OCI-LY1 (cell line): Measurements from ENCODE around the gene PTPRE.

Experiments
- H2AFZ ChIP-seq: fragments of 200-600 bp; sonication (generic), shearing (Covaris generic); 2 replicates; pipeline ENCODE4 v1.6.0; 2014; ENCODE audit warnings: antibody characterized with exemption, mild to moderate bottlenecking, low read length
- H3F3A ChIP-seq: fragments of 200-600 bp; sonication (generic), shearing (Covaris generic); 2 replicates; pipeline ENCODE4 v1.6.0; 2014; ENCODE audit warnings: mild to moderate bottlenecking, antibody characterized with exemption, low read length, moderate library complexity; ENCODE audit not compliant: insufficient read depth
- H3K27ac ChIP-seq: fragments of 200-600 bp; sonication (generic); 2 replicates; pipeline ENCODE4 v1.5.1; 2014; ENCODE audit warnings: low read length, mixed run types, mild to moderate bottlenecking, low read depth; ENCODE audit not compliant: poor library complexity, severe bottlenecking
- H3K27me3 ChIP-seq: fragments of 200-600 bp; sonication (generic); 2 replicates; pipeline ENCODE4 v1.6.0; 2014; ENCODE audit warnings: antibody characterized with exemption, mild to moderate bottlenecking, low read length, moderate library complexity; ENCODE audit not compliant: insufficient read depth
- H3K36me3 ChIP-seq: fragments of 200-600 bp; sonication (generic); 2 replicates; pipeline ENCODE4 v1.6.1; 2014; ENCODE audit warnings: mild to moderate bottlenecking, antibody characterized with exemption, low read length, moderate library complexity, mixed read lengths; ENCODE audit not compliant: insufficient read depth
- H3K4me1 ChIP-seq: fragments of 200-600 bp; sonication (generic); 2 replicates; pipeline ENCODE4 v1.5.1; 2014; ENCODE audit warnings: mild to moderate bottlenecking, low read length, moderate library complexity; ENCODE audit not compliant: insufficient read depth, severe bottlenecking
- H3K4me2 ChIP-seq: fragments of 200-600 bp; sonication (generic), shearing (Covaris generic); 2 replicates; pipeline ENCODE4 v1.6.1; 2014; ENCODE audit warnings: low read length
- H3K4me3 ChIP-seq: fragments of 200-600 bp; sonication (generic); 2 replicates; pipeline ENCODE4 v1.5.1; 2014; ENCODE audit warnings: low read length, low read depth, mild to moderate bottlenecking, mixed read lengths; ENCODE audit not compliant: poor library complexity, severe bottlenecking
- H3K79me2 ChIP-seq: fragments of 200-600 bp; shearing (Covaris generic); 2 replicates; pipeline ENCODE4 v1.6.1; 2016; ENCODE audit warnings: mixed run types, low read length, mixed read lengths; ENCODE audit not compliant: insufficient read depth
- H3K9ac ChIP-seq: fragments of 200-600 bp; sonication (generic), shearing (Covaris generic); 2 replicates; pipeline ENCODE4 v1.6.1; 2014; ENCODE audit warnings: mild to moderate bottlenecking, low read length, mixed read lengths
- H3K9me2 ChIP-seq: fragments of 200-600 bp; sonication (generic), shearing (Covaris generic); 2 replicates; pipeline ENCODE4 v1.6.1; 2014; ENCODE audit warnings: low read depth, mild to moderate bottlenecking, low read length, mixed read lengths
- H3K9me3 ChIP-seq: fragments of 200-600 bp; shearing (Covaris generic); 2 replicates; pipeline ENCODE4 v1.6.1; 2014; ENCODE audit warnings: low read length, mixed read lengths
- H4K20me1 ChIP-seq: fragments of 200-600 bp; sonication (generic), shearing (Covaris generic); 2 replicates; pipeline ENCODE4 v1.6.0; 2016; ENCODE audit warnings: mild to moderate bottlenecking, low read length; ENCODE audit not compliant: insufficient read depth
- CTCF ChIP-seq: fragments of 200-600 bp; sonication (generic), shearing (Covaris generic); IDR thresholded peaks from 2 replicates; pipeline ENCODE4 v1.5.1; 2017; ENCODE audit warnings: mild to moderate bottlenecking, antibody characterized with exemption, low read length, moderate library complexity, mixed read lengths
- EZH2 ChIP-seq: fragments of 200-600 bp; sonication (generic), shearing (Covaris generic); IDR thresholded peaks from 2 replicates; pipeline ENCODE4 v1.8.0; 2017; ENCODE audit warnings: borderline replicate concordance, mixed run types, mild to moderate bottlenecking, antibody characterized with exemption, low read length, moderate library complexity, mixed read lengths

The PTPRE gene

GRCh38 chr10:127974911-127975310 lies 68.0 kb downstream of the PTPRE start:
- Histone ChIP-seq H3K4me1 (no peaks in the 10 kb centered on the region), H3K27ac (no peak overlapping the region)
- TF ChIP-seq EZH2 (no peak), CTCF (no peak)

GRCh38 chr10:127976286-127976685 lies 69.4 kb downstream of the PTPRE start:
- H3K4me1 ChIP-seq = no peaks in the 10 kb centered on the region
- H3K27ac ChIP-seq = no peak overlapping the region
- no peaks in the 10 kb centered on the region for H4K20me1 ChIP-seq
- H3K4me2 ChIP-seq = no peak overlapping the region
- H3K27me3 ChIP-seq = no peaks in the 10 kb centered on the region; the same call in 1 of the 2 replicates
- no peak for TF ChIP-seq EZH2
- no peak for TF ChIP-seq CTCF
- no peak overlapping the region for H2AFZ ChIP-seq
- H3K4me3 ChIP-seq = no peak overlapping the region
- no peak overlapping the region for H3K9ac ChIP-seq
- no peaks in the 10 kb centered on the region for H3K9me2 ChIP-seq
- H3K9me3 ChIP-seq = 0 out of 2 replicates have a peak, but pooled peaks cover 4% of the 10 kb centered on the region
- no peaks in the 10 kb centered on the region for H3F3A ChIP-seq
- H3K36me3 ChIP-seq = no peaks in the 10 kb centered on the region
- no peaks in the 10 kb centered on the region for H3K79me2 ChIP-seq

More at GRCh38 chr10:127974911-127975310, 68.0 kb downstream of the PTPRE start:
- Histone ChIP-seq H3F3A (no peaks in the 10 kb centered on the region), H3K36me3 (no peaks in the 10 kb centered on the region), H3K9me3 (no peaks in the 10 kb centered on the region), H3K4me2 (no peak overlapping the region), H4K20me1 (no peaks in the 10 kb centered on the region), H2AFZ (no peak overlapping the region), H3K27me3 (no peaks in the 10 kb centered on the region; the same call in 1 of the 2 replicates), H3K4me3 (no peak overlapping the region), H3K79me2 (no peaks in the 10 kb centered on the region), H3K9ac (no peak overlapping the region), H3K9me2 (no peaks in the 10 kb centered on the region)

GRCh38 chr10:127976701-127977356 lies 69.9 kb downstream of the PTPRE start:
- no peaks in the 10 kb centered on the region for H3F3A ChIP-seq
- no peak overlapping the region for H2AFZ ChIP-seq
- H3K27ac ChIP-seq = no peak overlapping the region
- no peaks in the 10 kb centered on the region; the same call in 1 of the 2 replicates for H3K27me3 ChIP-seq
- no peak overlapping the region for H3K4me2 ChIP-seq
- H3K4me1 ChIP-seq = no peaks in the 10 kb centered on the region
- H3K79me2 ChIP-seq = no peaks in the 10 kb centered on the region
- no peak for TF ChIP-seq CTCF
- no peak for TF ChIP-seq EZH2
- no peak overlapping the region for H3K4me3 ChIP-seq
- H4K20me1 ChIP-seq = no peaks in the 10 kb centered on the region
- H3K9me3 ChIP-seq = 0 out of 2 replicates have a peak, but pooled peaks cover 4% of the 10 kb centered on the region
- H3K9ac ChIP-seq = no peak overlapping the region
- H3K9me2 ChIP-seq = no peaks in the 10 kb centered on the region
- no peaks in the 10 kb centered on the region for H3K36me3 ChIP-seq
